Right forelimb (tissue), 1 donor: ENCODE measurements around the gene DYNLT5.
"Not testable (repeated sequence)": the region's sequence is repeated elsewhere in the genome, so short reads cannot be mapped to it uniquely, and the experiment has no call there.

Source experiments
- DNase-seq: peaks from one replicate; pipeline ENCODE4 v3.0.0-alpha.2; 2018

The DYNLT5 gene

DNA sequence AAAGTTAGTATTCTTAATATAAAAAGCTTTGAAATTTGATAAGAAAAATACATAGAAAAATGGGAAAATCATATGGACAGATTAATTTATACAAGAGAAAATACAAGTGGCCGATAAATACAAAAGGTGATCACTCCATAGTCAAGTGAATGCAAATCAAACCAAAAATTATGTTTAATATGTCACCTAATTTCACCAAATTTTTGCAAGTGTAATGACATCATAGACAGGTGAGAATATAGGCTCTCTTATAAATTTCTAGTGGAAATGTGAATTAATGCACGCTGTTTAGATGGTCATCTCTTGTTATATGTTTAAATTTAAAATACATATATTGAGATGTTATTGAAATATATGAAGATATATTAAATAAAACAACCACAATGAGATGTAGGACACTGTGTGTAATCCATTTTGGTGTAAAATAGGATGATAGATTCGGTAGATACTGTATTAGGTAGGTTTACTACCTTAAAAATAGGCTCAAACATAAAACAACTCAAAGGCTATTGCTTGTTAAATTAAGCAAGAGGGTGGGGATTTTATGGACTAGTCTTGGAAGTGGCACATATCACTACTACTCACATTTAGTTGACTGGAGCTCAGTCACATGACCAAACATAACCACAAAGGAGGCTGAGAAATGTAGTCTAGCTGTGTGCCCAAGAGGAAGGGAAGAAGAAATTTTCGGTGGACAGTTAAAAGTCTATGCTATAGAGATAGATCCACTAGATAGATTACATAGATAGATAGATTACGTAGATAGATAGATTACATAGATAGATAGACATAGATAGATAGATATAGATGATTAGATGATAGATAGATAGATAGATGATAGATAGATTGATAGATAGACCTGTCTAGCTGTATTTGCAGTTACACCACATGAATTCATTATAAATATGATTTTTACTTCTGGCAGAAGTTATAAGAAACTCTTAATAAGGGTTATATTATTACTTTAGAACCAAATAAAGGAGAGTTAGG, 39.7 kb downstream of the DYNLT5 start:
- DNase-seq = no peak

DNA sequence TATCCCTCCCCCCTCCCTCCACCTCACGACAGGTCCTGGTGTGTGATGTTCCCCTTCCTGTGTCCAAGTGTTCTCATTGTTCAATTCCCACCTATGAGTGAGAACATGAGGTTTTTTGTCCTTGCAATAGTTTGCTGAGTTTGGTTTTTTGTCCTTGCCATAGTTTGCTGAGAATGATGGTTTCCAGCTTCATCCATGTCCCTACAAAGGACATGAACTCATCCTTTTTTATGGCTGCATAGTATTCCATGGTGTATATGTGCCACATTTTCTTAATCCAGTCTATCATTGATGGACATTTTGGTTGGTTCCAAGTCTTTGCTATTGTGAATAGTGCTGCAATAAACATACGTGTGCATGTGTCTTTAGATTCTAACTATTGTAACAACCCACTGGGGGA, 43.6 kb downstream of the DYNLT5 start:
- not testable (repeated sequence) for DNase-seq

GRCh38 chr1:66809245-66809644, 57.0 kb downstream of the DYNLT5 start:
- DNase-seq = no peak

- DNase-seq = no peak
These were observed 57.6 kb downstream of the DYNLT5 start for GRCh38 chr1:66809736-66810326.

- DNase-seq = no peak
These were observed 72.5 kb downstream of the DYNLT5 start for GRCh38 chr1:66824771-66825170.
